ENCODE data around the gene APLP2.
"Not testable (repeated sequence)": the region's sequence is repeated elsewhere in the genome, so short reads cannot be mapped to it uniquely, and the experiment has no call there.

The APLP2 gene

DNA sequence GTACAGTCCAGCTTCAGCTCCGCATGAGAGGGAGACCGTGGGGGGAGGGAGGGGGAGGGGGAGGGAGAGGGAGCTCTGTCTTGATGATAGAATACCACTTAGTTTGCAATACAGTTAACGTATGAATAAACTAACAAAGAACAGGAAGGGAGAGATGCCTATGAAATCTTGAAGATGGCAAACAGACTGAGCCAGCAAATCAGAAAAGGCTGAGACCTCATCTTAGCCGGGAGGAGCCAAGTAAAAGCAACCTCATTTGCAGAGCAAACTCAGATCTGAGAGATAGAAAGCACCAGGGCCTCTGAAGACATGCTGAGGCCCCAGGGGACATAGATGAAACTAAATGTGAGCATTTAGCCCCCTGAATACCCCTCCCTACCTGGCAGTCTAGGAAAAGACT lies 23.0 kb downstream of the APLP2 start:
- no peak for DNase-seq

DNA sequence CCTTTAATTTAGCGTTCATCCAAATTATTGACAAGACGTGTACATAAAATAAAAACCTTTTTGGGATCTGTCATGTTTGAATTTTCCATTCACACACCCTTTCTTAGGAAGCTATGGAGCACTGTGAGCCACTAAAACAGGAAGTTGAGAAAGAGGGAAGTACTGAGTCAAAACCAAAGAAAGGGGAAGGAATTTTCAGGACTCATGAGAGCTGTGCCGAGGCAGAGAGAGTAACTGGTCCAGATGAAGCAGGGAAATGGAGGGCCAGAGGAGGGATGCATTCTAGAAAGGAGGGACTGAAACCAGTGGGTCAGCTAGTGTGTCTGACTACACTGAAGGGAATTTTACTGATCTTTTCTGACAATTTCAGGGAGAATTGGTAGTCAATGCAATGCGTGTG lies 24.9 kb downstream of the APLP2 start:
- DNase-seq, result peak in 1 of 2 donors; percentile 27

DNA sequence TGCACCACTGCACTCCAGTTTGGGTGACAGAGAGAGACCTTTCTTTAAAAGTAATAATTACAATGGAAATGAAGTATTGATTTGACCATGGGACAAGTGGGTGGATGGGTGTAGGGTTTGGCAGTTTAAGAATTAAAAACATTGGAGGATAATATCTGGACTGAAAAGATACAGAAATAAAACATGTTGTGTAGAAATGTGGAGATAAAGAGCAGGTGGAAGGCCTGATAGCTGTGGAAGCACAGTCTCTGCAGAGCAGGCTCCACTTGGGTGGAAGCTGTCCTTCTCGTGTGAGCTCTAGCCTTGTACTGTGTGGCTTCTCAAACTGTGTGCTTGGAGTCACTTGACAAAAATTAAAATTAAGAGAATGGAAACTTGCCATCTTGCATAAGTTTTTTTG lies 25.6 kb downstream of the APLP2 start:
- no peak for DNase-seq

DNA sequence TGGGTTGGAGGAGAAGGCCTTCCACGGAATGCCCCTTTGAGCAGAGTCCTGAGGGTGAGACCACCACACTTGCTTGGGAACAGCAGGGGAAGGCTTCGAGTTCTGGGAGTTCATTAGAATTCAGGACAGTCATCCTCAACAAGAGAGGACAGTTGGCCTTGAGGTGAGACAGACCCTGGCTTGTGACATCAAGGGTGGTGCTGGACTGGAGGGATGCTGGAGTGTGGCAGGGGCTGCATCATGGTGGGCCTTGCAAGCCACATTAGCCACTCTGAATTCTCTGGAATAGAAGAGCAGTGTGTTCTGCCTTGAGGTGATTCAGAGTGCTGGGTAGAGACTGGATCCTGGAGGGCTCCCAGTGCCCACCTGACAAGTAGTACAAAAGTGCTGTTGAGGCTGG lies 26.3 kb downstream of the APLP2 start:
- no peak for DNase-seq

DNA sequence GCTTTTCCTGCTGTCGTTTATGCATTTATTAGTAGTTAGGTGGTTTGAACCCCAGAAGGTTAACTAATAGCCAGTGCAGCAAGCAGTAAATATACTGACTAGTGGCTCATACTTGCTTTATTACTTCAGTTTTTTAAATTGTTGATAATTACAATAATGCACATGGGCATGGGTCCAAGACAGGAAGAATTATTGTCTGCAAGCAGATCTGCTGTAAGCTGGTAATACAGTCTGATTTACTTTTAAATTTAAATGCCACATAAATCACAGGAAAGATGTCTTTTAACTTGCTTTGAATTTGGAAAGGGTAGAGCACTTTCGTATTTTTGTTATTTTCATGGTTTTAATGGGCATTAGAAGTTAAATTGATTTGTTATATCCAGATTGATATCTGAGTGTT lies 27.1 kb downstream of the APLP2 start:
- DNase-seq, result no peak

DNA sequence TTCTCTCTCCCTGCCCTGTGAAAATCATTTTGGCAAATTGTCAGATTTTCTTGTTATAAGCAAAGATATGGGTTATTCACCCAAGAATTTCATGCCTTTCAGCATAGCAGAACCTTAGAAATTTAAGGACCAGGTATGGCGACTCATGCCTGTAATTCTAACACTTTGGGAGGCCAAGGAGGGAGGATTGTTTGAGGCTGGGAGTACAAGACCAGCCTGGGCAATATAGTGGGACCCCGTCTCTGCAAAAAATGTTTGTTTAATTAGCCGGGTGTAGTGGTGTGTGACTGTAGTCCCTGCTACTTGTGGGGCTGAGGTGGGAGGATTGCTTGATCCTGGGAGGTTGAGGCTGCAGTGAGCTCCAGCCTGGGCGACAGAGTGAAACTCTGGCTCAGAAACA lies 27.6 kb downstream of the APLP2 start:
- DNase-seq, result no peak

DNA sequence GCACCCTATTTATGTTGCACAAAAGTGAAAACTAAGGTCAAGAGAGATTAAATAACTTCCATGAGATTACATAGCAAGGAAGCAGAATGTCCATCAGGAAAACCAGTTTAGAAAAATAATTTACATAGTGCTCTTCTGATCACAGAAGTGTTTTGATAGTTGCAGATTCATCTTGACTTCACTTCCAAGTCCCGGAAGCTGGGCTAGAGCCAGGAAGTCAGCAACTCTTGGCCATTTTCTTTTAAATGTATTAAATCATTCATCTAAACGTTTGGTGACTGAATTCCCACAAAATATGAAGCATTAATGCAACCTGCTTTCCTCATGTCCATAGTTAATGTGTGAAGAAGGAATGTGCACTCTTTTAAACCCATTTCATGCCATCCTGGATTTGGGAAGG lies 29.7 kb downstream of the APLP2 start:
- no peak for DNase-seq

DNA sequence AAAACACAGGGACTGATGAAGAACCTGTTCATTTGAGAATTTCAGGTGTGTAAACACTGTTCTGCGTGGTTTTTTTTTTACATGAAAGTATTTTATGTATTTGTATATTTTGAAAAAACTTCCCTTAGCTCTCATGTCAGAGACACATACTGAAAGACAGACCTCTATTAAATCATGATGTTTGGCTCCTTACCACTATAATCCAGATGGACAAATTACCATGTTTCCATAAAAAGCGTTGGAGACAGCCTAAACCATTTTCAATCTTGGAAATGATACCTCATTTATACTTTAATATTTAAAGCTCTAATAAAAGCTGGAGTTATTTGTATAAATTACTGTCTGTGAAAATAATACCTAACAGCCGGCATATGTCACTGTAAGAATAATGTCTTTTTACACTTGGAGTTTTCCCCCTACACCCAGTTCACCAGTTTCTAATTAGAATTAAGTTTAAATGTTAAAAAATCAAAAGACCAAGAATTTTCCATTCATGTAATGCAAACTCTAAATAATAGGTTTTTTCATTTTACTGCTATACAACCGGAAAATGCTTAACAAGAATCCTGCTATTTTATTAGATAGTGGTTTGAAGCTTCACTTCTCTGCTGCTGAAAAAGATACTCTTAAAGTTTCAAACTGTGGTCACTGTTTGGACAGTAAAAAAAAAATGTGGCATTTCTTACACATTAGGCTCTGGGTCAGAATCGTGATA lies 30.8 kb downstream of the APLP2 start:
- no peak for DNase-seq

DNA sequence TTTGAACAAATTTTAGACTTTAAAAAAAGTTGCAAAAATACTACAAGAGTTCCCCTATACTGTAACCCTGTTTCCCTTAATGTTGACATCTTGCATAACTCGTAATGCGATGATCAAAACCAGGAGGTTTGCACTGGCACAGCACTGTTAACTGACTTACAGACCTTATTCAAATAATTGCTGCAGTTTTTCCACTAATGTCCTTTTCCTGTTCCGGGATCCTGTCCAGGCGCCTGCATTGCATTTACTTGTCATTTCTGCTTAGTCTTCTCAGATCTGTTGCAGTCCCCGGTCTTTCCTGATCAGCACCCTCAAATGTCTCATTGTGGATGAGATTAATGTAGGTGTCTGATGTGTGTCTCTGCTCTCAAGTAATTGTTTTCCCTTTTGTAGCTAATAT lies 32.0 kb downstream of the APLP2 start:
- DNase-seq, result no peak

DNA sequence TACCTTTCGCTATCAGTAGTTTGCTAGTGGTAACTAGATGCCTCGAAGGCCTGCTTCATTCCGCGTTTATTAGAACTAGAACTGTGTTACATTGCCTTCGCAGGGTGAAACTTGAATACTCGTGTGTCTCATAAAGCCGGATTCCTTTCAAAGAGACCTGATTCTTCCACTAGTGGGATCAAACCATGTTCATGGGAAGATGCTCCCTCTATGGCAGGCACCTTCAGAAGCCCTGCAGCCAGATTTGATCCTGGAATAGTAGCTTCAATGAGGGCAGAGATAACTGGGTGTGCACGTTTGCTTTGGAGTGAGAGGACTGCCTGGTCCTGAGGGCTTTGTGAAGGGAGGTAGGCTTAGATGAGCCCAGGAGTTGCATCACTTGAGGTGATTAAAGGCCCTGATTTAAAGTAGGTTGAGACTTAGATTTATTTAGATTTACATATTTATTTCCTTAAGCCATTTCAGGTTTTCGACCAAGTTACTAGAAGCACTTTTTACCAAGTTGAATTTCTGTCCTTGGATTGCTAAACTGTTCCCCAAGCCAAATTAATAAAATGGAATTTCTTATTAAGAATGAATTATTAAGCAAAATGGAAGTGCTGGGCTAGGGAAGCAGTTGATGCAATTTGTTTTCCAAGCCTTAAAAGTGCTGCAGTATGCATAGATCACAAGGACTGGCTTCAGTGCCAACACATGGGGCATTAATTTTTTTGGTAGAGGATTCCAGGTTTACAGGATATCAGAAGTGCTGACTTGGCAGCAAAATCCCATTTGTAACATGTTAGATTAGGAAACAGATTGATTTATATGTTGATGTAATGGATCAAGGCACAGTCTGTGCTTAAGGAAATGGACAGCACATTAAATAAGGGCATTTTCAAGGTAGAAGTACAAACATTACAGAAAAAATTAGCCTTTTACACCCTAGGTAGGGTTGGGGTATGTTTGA lies 32.9 kb downstream of the APLP2 start:
- DNase-seq, result no peak

DNA sequence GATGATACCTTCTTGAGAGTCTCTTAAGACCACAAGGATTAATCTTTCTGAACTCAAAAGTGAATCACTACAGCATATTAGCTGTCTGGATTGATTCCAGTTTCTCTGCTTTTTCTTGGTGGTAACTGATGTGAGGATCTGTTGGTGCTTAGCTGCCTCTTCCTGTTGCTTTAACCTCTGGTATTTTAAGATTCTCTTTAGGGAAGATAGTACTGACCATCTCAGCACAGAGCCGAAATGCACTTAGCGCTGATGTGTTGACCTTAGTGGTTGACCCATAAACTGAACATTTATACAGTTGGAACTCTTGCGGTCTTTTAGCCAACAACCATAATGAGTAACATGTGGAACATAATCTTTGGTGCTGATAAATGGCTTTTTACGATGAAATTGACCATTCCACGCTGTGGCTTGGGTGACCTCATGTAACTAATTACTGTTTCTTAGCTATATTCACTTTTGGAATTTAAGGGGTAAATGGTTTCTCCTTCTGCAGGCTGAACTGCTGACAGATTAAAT lies 33.7 kb downstream of the APLP2 start:
- DNase-seq, result no peak

DNA sequence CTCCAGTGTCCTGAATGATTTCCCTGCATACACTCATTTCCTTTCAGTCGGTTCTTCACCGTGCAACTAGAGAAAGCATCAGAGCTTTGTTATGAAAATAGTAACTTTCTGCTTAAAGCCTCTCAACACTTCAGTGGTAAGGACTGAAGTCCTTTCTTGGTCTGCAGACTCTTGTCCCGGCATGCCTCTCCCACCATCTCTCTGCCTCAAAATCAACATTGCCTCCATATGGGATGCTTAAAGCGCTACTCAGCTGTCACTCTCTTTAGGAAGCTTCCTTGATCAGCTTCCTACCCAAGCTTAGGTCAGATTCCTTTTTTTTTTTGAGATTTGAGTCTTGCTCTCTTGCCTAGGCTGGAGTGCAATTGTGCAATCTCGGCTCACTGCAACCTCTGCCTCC lies 36.7 kb downstream of the APLP2 start:
- no peak for DNase-seq

DNA sequence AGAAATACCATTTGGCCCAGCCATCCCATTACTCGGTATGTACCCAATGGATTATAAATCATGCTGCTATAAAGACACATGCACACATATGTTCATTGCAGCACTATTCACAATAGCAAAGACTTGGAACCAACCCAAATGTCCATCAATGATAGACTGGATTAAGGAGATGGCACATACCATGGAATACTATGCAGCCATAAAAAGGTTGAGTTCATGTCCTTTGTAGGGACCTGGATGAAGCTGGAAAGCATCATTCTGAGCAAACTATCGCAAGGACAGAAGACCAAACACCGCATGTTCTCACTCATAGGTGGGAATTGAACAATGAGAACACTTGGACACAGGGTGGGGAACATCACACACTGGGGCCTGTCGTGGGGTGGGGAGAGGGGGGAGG lies 39.0 kb downstream of the APLP2 start:
- not testable (repeated sequence) for DNase-seq

DNA sequence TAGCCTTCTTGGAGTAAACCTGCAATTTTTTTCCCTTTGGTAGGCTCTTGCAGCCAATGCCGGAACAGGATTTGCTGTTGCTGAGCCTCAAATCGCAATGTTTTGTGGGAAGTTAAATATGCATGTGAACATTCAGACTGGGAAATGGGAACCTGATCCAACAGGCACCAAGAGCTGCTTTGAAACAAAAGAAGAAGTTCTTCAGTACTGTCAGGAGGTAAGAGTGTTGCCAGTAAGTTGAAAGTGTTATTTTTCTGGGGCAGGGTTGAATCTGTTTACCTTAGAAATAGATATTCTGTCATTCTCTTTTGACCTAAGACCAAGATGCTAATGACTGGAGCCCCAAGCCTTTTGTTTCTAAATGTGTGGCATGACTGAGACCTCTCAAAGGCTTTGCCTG lies 39.7 kb downstream of the APLP2 start:
- no peak for DNase-seq

DNA sequence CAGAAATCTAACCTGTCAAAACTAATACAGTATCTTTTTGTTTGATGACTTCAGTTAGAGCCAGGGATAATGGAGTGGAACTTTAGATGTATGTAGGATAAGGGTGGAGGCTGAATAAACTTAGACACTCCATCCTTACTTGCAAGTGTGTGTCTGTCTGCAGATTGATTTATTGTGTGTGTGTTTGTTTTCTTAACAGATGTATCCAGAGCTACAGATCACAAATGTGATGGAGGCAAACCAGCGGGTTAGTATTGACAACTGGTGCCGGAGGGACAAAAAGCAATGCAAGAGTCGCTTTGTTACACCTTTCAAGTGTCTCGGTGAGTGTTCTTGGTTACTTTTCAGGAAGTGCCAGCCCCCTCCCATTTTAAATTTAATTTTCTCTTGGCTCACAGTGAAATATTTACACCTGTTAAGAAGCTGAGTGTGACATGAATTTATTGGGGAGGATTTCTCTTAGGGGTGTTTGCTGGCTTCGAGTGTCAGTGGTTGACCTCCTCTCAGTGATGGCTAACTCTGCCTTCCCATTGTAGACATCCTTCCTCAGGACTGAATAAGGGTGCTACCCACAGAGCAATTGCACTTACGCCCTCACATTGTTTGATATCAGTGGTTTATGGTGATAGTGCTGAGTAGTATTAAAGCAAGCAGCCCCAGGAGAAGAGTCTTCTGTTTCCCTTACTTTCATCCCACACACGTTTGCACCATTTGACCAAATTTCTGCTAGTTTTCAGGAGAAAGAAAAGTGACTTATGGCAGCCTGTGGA lies 40.8 kb downstream of the APLP2 start:
- no peak for DNase-seq

DNA sequence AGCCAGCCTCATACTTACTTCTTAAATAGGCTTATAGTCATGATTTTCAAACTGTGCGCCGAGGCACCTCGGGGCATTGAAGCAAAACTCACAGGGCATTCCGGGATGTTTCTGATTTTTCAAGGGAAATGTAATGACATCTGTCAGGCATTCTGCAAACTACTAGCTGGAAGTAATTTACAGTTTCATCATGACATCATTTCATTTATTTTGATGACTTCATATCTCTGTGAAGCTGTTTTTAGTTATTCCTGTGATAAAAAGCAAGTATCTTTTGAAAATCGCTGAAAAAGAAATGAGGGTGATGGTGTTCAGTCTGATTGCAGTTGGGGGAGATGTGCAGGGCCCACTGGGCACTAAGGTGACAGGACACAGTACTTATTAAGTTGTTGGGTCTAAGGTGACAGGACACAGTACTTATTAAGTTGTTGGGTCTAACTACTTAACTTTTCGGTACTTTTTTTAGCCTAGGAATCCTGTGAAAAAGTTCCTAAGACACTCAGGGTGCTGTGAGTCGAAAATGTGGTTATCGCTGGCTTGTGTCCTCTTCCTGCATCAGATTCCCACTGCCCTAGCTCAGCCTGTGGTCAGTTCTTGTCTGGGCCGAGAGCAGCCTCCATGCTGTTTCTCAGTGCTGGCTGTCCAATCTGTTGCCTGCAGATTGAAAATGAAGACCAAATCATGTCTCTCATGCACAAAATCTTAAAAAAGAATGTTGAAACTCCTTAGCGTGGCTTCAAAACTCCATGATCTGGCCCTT lies 42.6 kb downstream of the APLP2 start:
- DNase-seq, result no peak

DNA sequence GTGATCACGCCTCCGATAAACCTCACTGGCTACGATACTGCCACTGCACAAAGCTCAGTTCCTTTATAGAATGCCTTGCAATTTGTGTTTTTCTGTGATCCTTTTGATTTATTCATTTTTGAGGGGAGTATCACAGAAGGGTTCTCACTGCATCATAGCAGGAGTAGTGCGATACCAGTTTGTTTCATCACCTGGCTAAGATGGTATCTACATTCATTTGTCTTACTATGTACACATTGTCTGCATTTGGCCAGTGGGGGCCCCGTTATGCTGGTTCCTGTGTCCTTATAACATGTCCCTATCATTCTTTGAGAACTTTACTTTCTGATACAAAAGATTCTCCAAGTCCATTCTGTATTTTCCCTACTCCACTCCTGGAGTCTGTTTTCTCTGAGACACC lies 44.6 kb downstream of the APLP2 start:
- DNase-seq, result no peak

DNA sequence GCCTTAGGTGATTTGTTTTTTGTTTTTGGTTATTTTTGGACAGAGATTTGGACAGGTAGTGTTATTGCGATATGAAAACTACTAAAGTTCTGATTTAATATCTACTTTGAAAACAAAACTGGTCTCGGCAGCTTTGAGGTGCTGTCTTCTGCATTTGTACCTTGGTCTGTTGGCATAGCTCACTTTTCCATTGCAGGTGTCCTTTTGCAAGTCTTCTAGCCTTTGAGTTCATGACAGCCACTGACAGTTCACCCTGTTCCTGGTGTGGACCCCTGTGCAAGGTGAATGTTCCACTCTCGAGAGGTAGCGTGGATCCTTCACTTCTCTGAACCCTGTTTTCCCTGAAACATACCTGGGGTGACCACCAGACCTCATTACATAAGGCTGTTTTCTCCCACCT lies 45.0 kb downstream of the APLP2 start:
- DNase-seq, result no peak

DNA sequence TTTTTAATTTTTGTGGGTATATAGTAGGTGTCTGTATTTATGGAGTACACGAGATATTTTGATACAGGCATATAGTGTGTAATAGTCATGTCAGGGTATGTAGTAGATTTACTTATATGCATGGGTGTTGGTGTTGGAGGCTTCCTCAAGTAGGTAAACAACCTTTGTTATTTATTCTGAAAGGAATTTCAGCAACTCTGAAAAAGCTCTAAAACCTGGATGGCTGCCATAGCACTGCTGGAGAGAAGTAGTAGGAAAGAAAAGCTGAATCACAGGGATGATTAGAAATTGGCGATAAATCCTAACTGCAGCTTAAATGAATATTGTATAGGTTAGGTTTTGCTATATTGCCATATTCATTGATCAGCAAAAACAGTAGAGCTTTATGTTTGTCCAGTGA lies 45.5 kb downstream of the APLP2 start:
- DNase-seq, result no peak

DNA sequence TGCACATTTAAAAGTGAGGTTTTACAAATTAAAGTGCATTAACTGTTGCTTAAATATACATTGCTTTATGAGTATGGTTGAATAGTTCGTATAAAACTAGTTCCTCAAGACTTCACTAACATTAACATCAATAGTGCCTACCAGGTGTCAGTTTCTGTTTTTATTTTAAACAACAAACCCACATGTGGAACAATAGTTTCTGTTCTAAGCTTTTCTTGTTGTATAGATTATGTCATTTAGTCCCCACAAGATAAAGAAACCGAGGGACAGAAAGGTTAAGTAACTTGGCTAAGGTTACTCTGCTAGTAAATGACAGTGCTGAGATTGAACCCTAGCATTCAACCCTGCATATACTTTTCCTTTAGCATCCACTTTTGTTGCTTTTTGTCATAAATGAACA lies 48.5 kb downstream of the APLP2 start:
- no peak for DNase-seq

DNA sequence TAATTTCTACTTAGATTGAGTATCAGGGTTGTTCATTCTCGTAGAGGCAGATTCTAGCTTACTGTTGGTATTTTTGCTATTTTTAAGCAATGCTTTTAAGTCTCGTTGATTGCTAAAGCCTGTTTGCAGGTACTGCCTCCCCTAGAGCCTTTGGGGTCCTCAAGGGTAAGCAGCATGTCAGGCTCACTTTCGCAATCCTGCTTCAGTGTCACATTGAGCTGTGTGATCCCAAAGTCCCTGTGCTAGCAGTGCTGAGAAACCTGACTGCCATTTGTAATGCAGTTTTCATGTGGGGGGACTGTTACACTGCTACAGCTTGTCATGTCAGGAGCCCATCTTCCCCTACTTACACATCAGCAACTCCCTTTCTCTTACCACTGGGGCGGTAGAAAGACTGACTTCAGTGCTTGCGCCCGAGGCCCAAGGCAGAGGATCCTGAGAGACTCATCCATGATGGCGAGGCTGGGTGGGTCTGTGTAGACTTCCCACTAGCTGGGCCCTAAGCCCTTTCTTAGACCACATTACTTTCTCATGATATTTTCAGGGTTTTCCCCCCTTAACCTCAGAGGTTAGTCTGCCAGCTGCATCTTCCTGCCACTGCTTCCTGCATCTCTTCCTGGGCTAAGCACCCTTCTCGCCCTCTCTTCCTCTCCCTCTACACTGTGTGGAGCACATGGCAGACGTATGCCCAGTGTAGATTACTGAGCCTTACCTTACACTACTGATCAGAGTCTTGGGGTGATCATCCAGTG lies 49.1 kb downstream of the APLP2 start:
- DNase-seq, result peak in 1 of 2 donors; percentile 33

DNA sequence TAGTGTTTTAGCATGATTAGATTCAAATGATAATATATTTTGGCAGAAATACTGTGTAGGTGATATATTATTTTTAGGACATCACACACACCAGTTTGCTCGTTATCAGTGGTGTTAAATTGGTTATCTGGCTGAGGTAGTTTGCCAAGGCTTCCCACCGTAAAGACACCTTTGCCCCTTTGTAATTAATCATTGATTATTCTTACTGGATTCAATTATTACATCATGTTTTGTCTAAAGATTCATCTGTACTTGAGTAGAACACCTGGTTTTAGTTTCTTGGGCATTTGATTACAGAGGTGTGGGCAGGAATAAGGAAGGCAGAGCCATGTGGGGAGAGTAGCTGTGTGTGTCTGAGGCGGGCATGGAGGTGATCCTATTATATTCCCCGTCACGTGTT lies 50.4 kb downstream of the APLP2 start:
- no peak for DNase-seq

Data from bone marrow (tissue), 2 donors.